22Rv1 (cell line): Measurements from ENCODE around the gene DPYSL5.

Source experiments
- H3K27ac ChIP-seq: fragments of 450-650 bp; 2 replicates; pipeline ENCODE4 v1.5.1; 2017
- CTCF ChIP-seq: fragments of 450-650 bp; IDR thresholded peaks from 2 replicates; pipeline ENCODE4 v1.5.1; 2017; ENCODE audit warnings: mild to moderate bottlenecking
- ZFX ChIP-seq: fragments of 450-650 bp; IDR thresholded peaks from 2 replicates; pipeline ENCODE4 v1.6.1; 2017; ENCODE audit warnings: antibody characterized with exemption, borderline replicate concordance

Gene DPYSL5

GRCh38 chr2:26957534-26957933 is 109.6 kb downstream of the DPYSL5 start:
- no peak overlapping the region for H3K27ac ChIP-seq
- no peak for TF ChIP-seq ZFX
- TF ChIP-seq CTCF = no peak

GRCh38 chr2:26959331-26959730 is 111.4 kb downstream of the DPYSL5 start:
- TF ChIP-seq ZFX (no peak), CTCF (no peak)
- H3K27ac ChIP-seq = no peak overlapping the region

- TF ChIP-seq ZFX (no peak), CTCF (no peak)
- no peak overlapping the region for H3K27ac ChIP-seq
These were observed 116.7 kb downstream of the DPYSL5 start for GRCh38 chr2:26964446-26965130.

- H3K27ac ChIP-seq = no peak overlapping the region
- TF ChIP-seq ZFX (no peak), CTCF (no peak)
These were observed 120.1 kb downstream of the DPYSL5 start for GRCh38 chr2:26968001-26968400.

GRCh38 chr2:26969077-26969844 is 121.3 kb downstream of the DPYSL5 start:
- H3K27ac ChIP-seq = no peak overlapping the region
- TF ChIP-seq CTCF (no peak), ZFX (no peak)

- no peak within 1 kb of the TSS for H3K27ac ChIP-seq
- TF ChIP-seq CTCF = no peak
- TF ChIP-seq ZFX = no peak
These were observed 122.5 kb downstream of the DPYSL5 start, which contains the start of gene MAPRE3 for GRCh38 chr2:26970244-26970927. Gene MAPRE3 (plus strand): TSS chr2:26970637. CDS start chr2:27022219, 51,582 bp downstream.
